GM11168 (cell line): ENCODE data around the gene COX8A.

Source experiments
- in situ Hi-C: fragments of 300-500 bp; cut with MboI; formaldehyde crosslinking; loops from one replicate; pipeline ENCODE4 v1.12.0; 2022; ENCODE audit warnings: low sequenced_read_pairs; ENCODE audit not compliant: unreplicated experiment

COX8A gene

DNA sequence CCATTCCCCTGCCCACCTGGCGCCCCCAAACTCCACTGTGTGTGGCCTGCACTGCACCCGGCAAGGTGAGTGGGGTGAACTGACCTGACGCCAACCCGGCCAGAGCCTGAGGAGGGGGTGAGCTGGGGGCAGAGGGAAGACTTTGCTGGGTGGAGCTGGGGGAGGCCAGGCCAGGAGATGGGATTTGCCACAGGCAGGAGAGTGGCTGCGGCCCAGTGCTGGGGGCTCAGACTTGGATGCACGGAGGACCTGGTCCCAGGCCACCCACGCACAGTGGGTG lies 43.5 kb downstream of the COX8A start:
- in situ Hi-C loops, result no loop called here

DNA sequence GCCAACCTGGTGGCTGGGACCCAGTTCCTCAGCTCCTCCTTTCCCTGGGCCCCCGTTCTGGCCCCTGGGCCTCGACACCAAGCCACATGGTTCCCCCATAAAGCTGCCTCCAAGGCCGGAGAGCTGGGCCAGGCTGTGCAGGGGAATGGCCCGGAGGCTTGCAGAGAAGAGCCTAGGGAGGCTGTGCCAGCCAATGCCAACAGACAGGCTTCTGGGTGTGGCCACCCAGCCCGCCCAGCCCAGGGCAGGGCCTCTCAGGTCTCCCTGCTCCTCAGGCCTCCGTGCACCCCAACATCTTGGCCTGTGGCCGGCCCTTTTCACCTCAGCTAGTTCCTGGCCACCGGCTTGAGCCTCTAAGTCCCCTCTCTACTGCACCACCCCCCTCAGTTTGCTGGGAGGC lies 43.9 kb downstream of the COX8A start:
- in situ Hi-C loops, result no loop called here

DNA sequence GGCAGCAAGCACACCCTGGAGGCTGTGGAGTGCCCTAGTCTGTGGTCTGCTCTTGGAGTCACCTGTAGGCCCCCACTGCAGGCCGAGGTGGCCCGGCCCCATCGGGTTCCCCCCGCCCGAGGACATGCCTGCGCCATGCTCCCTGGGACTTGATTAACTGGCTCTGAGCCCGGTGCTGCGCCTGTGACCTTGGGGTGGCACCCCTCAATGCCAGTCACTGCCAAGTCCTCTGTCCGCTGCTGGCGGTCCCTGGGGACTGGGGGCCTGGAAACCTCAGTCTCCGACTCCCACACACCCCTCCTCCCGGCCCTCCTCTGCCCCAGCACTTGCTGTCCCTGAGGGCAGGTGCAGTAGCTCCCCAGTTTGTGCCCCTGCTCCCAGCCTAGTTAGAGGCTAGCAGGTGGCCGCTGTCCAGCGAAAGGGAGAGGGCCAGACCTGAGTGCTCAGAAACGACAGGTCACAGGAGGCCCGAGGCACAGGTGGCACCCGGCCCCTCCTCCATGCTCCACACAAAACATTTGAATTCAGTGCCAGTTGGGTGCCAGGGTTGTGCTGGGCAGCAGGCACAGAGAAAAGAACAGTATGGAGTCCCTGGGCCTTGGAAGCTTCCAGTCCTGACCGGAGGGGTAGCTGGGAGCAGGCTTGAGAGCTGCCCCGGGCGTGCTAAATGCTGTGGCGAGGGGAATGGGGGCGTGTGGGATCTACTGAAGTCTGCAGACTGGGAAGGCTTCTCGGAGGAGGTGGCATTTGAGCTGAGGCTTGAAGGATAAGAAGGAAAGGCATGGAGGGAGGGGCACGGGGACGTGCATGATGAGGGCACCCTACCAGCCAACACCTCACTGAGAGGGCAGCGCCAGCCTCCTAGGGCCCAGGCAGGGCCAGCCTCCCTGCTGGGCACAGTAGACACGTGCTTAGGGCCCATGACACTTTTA lies 45.0 kb downstream of the COX8A start:
- in situ Hi-C loops, result no loop called here

DNA sequence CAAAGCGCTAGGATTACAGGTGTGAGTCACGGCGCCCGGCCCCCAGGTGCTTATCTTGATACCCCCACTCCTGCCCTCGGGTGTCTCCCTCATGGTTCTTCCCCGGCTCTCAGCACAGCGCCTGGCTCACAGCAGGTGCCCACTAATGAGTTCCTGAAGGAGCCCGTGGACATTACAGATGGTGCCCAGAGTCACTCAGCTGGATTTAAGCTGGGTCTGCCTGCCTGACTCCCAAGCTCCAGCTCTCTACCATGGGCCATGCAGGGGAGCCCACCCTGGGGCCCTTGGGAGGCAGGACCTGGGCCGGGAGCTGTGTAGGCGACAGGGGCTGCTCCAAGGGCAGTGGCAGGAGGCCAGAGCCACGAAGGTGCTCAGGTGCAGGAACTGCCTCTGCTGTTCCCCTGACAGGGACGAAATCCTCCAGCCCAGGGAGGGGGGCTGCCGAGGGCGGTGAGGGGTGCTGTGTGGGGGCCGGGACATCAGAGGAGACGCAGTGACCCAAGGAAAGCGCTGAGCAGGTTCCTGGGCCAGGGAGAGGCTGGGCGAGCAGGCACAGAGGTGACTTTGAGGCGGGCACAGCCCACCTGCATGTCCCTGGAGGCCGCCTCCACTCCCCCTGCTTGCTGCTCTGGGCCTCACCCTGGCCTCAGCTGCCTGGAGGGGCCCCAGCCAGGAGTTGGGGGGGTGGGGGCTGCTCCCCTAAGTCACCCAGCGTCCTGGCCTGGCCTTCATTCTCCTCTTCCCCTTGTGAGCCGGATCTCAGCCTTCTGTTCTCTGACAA lies 46.7 kb downstream of the COX8A start:
- in situ Hi-C loops, result no loop called here

DNA sequence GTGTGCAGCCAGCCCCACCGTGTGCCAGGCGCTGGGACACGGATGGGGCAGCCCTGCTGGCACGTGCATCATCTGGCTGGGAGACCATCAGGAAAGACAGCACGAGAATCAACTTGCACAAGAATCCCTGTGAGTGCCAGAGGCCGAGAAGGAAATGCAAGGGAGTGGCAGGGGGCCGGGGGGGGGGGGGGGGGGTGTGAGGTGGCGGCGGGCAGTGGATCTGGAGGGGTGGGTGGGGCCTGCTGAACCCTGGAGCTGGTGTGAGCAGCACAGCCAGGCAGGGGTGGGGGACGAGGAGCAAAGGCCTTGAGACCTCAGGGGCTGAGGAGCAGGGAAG lies 47.3 kb downstream of the COX8A start:
- in situ Hi-C loops, result no loop called here

DNA sequence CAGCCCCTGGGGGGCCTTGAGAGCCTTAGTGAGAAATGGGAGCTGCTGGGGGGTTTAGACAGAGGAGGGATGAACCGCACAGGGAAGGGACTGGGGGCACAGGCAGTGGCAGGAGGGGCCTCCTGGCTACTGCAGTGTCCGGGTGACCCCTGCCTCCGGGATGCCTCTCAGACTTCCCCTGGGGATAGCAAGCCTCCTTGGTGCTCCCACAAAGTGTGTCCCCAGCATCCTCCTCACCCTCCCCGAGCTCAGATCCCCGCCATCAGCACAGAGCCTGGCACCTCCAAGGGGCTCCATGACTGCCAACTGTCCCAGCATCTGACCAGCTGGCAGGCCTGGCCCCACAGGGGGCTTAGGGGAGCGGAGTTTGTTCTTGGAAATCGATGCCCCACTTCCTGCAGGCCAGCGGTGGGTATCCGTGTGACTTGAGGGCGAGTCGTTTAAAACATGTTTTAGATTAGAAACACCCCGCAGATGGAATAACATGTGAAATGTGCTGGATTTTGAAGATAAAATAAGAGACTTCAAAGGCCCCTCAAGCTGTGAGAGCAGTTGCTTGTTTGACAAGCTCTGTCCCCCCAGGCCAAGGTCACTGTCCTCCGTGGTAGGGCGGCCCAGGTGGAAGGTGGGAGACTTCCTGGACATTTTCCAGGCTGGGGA lies 47.8 kb downstream of the COX8A start:
- in situ Hi-C loops, result no loop called here

DNA sequence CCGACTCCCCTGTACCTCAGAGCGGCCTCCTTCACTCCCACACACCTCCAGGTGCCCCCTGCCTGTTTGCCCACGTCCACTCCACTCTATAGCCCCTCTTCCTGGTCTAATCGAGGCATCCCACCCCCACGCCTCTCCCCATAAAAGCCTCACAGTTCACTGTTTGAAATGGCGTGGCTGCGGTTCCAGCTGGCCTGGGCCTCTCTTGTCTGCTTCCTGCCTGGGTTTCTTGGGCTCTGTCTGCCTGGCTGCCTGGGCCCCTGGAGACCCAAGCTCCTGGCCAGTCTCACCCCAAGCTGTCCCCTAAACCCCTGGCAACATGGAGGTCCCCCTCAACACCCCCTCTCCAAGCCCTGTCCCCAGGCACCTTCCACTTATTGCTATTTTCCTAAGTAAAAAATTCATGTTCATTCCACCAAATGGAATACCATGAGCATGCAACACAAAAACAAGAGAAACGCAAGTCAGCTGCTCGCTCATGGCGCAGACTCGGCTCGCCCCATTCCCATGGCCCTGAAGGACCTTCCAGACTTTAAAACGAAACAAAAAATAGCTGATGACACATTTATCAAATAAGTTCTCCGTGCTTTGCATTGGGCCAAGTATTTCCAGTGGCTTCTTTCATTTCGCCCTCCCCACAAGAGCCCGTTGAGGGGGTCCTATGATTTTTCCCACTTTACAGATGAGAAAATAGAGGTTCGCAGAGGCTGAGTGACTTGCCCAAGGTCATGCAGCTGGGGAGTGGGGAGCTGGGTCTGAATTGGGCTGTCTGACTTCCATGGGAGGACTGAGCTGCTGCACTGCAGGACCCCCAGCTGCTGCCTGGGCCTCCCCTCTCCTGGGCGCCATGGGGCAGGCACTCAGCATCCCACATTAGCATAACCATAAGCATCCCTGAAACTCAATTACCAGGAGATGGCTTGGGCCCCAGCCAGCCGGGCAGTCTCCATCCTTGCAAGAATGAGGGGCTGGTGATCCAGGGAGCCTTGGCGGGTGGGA lies 49.6 kb downstream of the COX8A start:
- in situ Hi-C loops, result no loop called here

DNA sequence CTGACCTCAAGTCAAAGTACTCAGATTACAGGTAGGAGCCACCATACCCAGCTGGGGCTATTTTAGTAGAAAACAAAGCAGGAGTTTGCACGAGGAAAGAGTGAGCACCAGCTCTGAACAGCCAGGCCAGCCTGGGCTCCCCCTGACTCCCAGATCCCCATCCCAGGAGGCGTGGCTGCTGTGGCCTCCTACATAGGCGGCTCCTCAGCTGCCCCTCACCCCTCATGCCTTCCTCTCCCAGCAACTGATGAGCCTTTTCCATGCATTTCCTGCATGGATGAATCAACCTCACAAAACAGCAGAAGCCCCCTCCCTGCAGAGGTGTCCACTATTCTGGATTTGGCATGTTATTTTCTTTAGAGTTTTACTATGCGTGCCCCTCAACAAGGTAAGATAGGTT lies 50.8 kb downstream of the COX8A start:
- in situ Hi-C loops, result no loop called here
